Osteoblast (primary cell): ENCODE results near the gene GRIK4. TPM values are rescaled to one million over a fixed set of nuclear protein-coding genes. Genes with fewer than 3 reads are reported as not detected.

Source experiments
- DNase-seq: peaks from one replicate; pipeline ENCODE4 v3.0.0; 2011; ENCODE audit warnings: low spot score, mixed read lengths; ENCODE audit not compliant: insufficient read length; ENCODE audit errors: missing footprints
- H2AFZ ChIP-seq: 2 replicates; pipeline ENCODE4 v1.6.0; 2011; ENCODE audit warnings: mild to moderate bottlenecking, low read length
- H3K27ac ChIP-seq: 2 replicates; pipeline ENCODE4 v1.5.1; 2011; ENCODE audit warnings: mild to moderate bottlenecking, low read depth, low read length, moderate library complexity
- H3K27me3 ChIP-seq: 2 replicates; pipeline ENCODE4 v1.6.0; 2012; ENCODE audit warnings: mild to moderate bottlenecking, control low read depth, inconsistent platforms, low read length, moderate library complexity; ENCODE audit not compliant: insufficient read depth
- H3K36me3 ChIP-seq: 2 replicates; pipeline ENCODE4 v1.5.1; 2011; ENCODE audit warnings: mild to moderate bottlenecking, low read length, control low read depth, moderate library complexity; ENCODE audit not compliant: insufficient read depth
- H3K4me1 ChIP-seq: 2 replicates; pipeline ENCODE4 v1.5.1; 2011; ENCODE audit warnings: mild to moderate bottlenecking, low read length, control low read depth, moderate library complexity; ENCODE audit not compliant: insufficient read depth
- H3K4me2 ChIP-seq: 2 replicates; pipeline ENCODE4 v1.6.0; 2011; ENCODE audit warnings: mild to moderate bottlenecking, low read length; ENCODE audit not compliant: insufficient read depth
- H3K4me3 ChIP-seq: fragments of 200-600 bp; sonication (generic); 3 replicates; pipeline ENCODE4 v1.5.1; 2012; ENCODE audit warnings: mild to moderate bottlenecking, low read length, inconsistent platforms; ENCODE audit not compliant: insufficient read depth
- H3K79me2 ChIP-seq: 2 replicates; pipeline ENCODE4 v1.6.0; 2012; ENCODE audit warnings: mild to moderate bottlenecking, low read length, control low read depth, inconsistent platforms; ENCODE audit not compliant: insufficient read depth
- H3K9me3 ChIP-seq: 2 replicates; pipeline ENCODE4 v1.5.1; 2011; ENCODE audit warnings: low read depth, low read length, control low read depth
- H4K20me1 ChIP-seq: 2 replicates; pipeline ENCODE4 v1.6.0; 2012; ENCODE audit warnings: mild to moderate bottlenecking, low read length, control low read depth; ENCODE audit not compliant: insufficient read depth
- total RNA-seq: library from RNA; depleted of rRNA; stranded (reverse); fragments of >200 nt; gene quantifications from 2 replicates; pipeline ENCODE4 v1.2.3, GENCODE V29; 2012
- TF ChIP-seq, protein P1 (sequence below): IDR thresholded peaks from 2 replicates; pipeline ENCODE4 v1.5.1; 2011; ENCODE audit warnings: mild to moderate bottlenecking, low read depth, low read length, moderate library complexity; ENCODE audit errors: extremely low read depth

The GRIK4 gene
- total RNA-seq, 1 donor = under 0.01 TPM

DNA sequence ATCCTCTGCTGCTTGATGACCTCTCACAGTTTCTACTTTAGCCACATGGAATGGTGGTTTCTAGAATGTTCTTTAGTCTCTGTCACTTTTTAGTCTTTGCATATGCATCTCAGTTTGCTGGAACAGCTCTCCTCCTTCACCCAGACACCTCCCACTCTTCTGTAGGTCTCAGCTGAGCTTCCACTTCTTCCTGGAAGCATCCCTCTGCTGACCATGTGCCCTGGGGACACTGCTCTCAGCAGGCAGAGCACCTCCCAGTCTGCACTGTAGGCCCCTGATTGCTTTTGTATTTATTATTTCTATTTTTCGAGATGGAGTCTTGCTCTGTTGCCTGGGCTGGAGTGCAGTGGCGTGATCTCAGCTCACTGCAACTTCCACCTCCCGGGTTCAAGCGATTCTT, 84.0 kb downstream of the GRIK4 start:
- H3K4me3 ChIP-seq = no peak overlapping the region
- H3K79me2 ChIP-seq = no peaks in the 10 kb centered on the region
- H3K9me3 ChIP-seq = no peaks in the 10 kb centered on the region
- H3K4me2 ChIP-seq = no peak overlapping the region
- H3K36me3 ChIP-seq = no peaks in the 10 kb centered on the region
- TF ChIP-seq, protein P1, sequence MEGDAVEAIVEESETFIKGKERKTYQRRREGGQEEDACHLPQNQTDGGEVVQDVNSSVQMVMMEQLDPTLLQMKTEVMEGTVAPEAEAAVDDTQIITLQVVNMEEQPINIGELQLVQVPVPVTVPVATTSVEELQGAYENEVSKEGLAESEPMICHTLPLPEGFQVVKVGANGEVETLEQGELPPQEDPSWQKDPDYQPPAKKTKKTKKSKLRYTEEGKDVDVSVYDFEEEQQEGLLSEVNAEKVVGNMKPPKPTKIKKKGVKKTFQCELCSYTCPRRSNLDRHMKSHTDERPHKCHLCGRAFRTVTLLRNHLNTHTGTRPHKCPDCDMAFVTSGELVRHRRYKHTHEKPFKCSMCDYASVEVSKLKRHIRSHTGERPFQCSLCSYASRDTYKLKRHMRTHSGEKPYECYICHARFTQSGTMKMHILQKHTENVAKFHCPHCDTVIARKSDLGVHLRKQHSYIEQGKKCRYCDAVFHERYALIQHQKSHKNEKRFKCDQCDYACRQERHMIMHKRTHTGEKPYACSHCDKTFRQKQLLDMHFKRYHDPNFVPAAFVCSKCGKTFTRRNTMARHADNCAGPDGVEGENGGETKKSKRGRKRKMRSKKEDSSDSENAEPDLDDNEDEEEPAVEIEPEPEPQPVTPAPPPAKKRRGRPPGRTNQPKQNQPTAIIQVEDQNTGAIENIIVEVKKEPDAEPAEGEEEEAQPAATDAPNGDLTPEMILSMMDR = no peak
- no peaks in the 10 kb centered on the region for H3K4me1 ChIP-seq
- peaks cover 16% of the 10 kb centered on the region for H3K27me3 ChIP-seq
- no peaks in the 10 kb centered on the region for H4K20me1 ChIP-seq
- DNase-seq = no peak
- no peak overlapping the region for H3K27ac ChIP-seq
- no peak overlapping the region for H2AFZ ChIP-seq

DNA sequence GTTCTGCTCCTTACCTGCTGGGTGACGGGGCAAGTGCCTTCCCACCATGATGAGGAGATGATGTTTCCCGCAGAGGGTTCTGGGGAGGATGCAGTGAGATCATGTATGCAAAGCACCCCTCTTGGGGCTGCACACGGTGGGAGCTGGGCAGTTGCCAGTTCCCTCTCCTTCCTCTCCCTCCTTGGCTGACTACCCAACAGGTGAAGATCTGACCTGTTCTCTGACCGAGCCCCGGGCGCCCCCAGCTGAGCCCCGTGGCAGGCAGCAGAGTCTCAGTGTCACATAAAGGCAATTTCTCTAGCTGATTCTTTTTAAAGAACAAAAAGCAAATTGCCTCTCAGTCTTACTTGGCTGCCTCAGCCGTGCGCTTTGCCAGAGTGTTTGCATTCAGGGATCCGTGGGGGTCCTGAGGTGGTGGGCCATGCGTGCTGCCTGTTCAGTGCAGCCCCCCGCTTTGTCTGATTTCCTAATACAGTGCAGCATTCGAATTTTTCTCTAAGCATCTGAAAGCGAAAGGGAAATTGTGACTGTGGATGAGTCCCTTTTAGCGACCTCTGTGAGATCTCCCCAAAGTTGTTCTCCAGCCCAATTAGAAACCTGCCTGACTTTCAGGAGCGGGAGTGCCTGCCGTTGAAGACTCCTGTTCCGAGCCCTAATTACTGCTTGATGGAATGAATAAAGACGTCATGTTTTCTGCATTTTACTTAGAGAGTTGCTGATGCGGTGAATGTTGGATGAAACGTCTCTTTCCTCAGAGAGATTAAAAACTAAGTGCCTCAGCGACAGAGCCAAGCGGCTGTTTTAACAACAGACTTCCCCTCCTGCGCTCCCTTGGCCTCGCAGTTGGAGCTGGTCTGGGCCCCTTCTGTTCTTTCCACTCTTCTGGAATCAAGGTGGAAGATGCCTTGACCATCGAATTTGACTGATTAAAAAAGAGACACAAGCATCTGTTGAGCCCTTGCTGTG, 86.0 kb downstream of the GRIK4 start:
- H3K27ac ChIP-seq = no peak overlapping the region
- H4K20me1 ChIP-seq = no peaks in the 10 kb centered on the region
- TF ChIP-seq, protein P1 = no peak
- H3K4me1 ChIP-seq = no peaks in the 10 kb centered on the region
- no peak overlapping the region for H2AFZ ChIP-seq
- peaks cover 13% of the 10 kb centered on the region for H3K27me3 ChIP-seq
- no peaks in the 10 kb centered on the region for H3K79me2 ChIP-seq
- H3K4me2 ChIP-seq = no peak overlapping the region
- H3K9me3 ChIP-seq = no peaks in the 10 kb centered on the region
- no peak for DNase-seq
- H3K4me3 ChIP-seq = no peak overlapping the region
- H3K36me3 ChIP-seq = no peaks in the 10 kb centered on the region

DNA sequence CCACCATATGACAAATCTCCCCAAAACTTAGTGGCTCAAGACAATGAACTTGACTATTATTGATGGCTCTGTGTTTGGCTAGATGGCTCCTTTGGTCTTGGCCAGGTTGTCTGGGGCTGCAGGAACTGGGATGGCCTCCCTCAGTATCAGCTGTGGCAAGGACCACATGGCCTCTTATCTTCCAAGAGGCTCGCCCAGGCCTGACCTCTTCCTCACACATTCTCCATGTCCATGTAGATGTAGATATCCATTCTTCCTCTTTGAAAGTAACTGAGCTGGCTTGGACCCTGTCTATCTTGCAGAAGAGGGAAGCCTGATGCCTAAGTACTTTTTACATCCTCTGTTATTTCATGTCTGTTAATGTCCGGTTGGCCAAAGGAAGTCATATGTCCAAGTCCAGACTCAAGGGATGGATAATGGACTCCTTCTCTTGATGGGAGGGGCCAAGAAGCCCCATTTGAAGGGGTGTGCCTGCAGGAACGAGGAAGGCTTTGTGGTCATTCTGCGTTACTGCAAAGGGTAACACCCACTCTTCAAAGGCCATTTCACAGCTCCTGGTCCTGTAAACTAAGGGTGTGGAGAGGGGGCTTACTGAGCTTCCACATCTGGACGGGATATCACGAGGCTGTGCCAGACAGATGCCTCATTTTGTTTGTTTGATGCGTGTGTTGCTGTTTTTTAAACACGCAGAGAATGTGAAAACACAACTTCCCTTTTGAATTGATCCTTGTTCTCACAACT, 87.1 kb downstream of the GRIK4 start:
- Histone ChIP-seq H3K4me2 (no peak overlapping the region), H2AFZ (no peak overlapping the region), H3K27ac (no peak overlapping the region), H3K27me3 (peaks cover 13% of the 10 kb centered on the region), H3K9me3 (no peaks in the 10 kb centered on the region), H3K4me1 (no peaks in the 10 kb centered on the region), H4K20me1 (no peaks in the 10 kb centered on the region), H3K36me3 (no peaks in the 10 kb centered on the region), H3K79me2 (no peaks in the 10 kb centered on the region), H3K4me3 (no peak overlapping the region)
- TF ChIP-seq, protein P1 = no peak
- no peak for DNase-seq
